ENCODE measurements around the gene SIGLECL1. TPM values are rescaled to one million over a fixed set of nuclear protein-coding genes. Genes with fewer than 3 reads are reported as not detected.
A peak's percentile ranks its signal among the peaks of the same experiment; 100 is the strongest.

Gene SIGLECL1
- total RNA-seq, 1 donor from 2014 or later = not detected

DNA sequence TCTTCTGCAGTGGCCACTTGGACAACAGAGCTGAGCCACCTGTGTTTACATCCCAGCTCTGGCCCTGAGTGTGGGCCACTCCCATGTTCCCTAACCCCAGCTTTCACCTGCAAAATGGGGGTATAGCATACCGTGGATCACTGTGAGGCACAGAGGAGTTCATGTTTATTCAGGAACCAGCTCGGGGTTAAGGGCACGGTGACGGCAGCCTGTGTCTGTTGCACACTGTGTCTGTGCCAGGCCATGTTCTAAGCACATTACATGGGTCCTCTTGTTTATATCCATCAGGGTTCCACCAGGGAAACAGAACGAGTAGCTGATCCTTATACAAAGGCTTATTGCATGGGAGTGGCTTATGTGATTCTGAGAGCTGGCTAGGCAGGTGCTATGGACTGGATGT, 46.5 kb downstream of the SIGLECL1 start:
- H3K36me3 Mint-ChIP-seq = no peaks in the 10 kb centered on the region
- H3K9me3 Mint-ChIP-seq = peaks cover 3% of the 10 kb centered on the region
- TF ChIP-seq CTCF (IDR thresholded peaks at IDR 0.05; ENCODE audit: unreplicated experiment) = no peak
- no peak overlapping the region for H3K27ac Mint-ChIP-seq
- H3K27me3 Mint-ChIP-seq (ENCODE audit: low read depth) = peaks cover 45% of the 10 kb centered on the region
- DNase-seq (ENCODE audit: low spot score in 2 of 2, unreplicated experiment in 2 of 2) = no peak
- no peak overlapping the region for H3K4me3 Mint-ChIP-seq
- H3K4me1 Mint-ChIP-seq = peaks cover 6% of the 10 kb centered on the region

DNA sequence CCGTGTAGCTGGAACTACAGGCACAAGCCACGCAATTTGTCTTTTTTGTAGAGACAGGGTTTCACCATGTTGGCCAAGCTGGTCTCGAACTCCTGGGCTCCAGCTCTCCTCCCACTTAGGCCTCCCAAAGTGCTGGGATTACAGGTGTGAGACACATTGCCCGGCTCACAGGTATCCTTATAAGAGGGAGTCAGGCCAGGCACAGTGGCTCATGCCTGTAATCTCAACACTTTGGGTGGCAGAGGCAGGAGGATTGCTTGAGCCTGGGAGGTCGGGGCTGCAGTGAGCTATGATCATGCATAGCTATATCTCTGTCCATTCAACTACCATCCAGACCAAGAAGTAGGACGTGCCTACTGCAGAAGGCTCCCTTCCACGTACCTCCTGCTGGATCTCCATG, 50.4 kb downstream of the SIGLECL1 start:
- TF ChIP-seq CTCF (IDR thresholded peaks at IDR 0.05; ENCODE audit: unreplicated experiment) = no peak
- Mint-ChIP-seq H3K4me3 (no peak overlapping the region), H3K36me3 (no peaks in the 10 kb centered on the region), H3K27me3 (ENCODE audit: low read depth) (peaks cover 12% of the 10 kb centered on the region), H3K4me1 (no peaks in the 10 kb centered on the region), H3K9me3 (peaks cover 21% of the 10 kb centered on the region), H3K27ac (no peak overlapping the region)
- DNase-seq (ENCODE audit: low spot score in 2 of 2, unreplicated experiment in 2 of 2) = no peak

- no peaks in the 10 kb centered on the region for H3K36me3 Mint-ChIP-seq
- no peak overlapping the region for H3K27ac Mint-ChIP-seq
- H3K27me3 Mint-ChIP-seq (ENCODE audit: low read depth) = peaks cover 22% of the 10 kb centered on the region
- peaks cover 6% of the 10 kb centered on the region for H3K4me1 Mint-ChIP-seq
- peaks cover 35% of the 10 kb centered on the region for H3K9me3 Mint-ChIP-seq
- TF ChIP-seq CTCF (IDR thresholded peaks at IDR 0.05; ENCODE audit: unreplicated experiment) = no peak
- no peak overlapping the region for H3K4me3 Mint-ChIP-seq
- DNase-seq (ENCODE audit: low spot score in 2 of 2, unreplicated experiment in 2 of 2) = no peak
Observed at GRCh38 chr19:51305479-51305878, 54.6 kb downstream of the SIGLECL1 start.

- Mint-ChIP-seq H3K27ac (peak within 1 kb of the TSS; percentile 59), H3K4me1 (peaks cover 14% of the 10 kb centered on the region), H3K4me3 (peak within 1 kb of the TSS; percentile 68), H3K9me3 (peaks cover 22% of the 10 kb centered on the region), H3K36me3 (peaks cover 4% of the 10 kb centered on the region), H3K27me3 (ENCODE audit: low read depth) (peaks cover 53% of the 10 kb centered on the region)
- no peak for DNase-seq (ENCODE audit: low spot score in 2 of 2, unreplicated experiment in 2 of 2)
- no peak for TF ChIP-seq CTCF (IDR thresholded peaks at IDR 0.05; ENCODE audit: unreplicated experiment)
Observed at GRCh38 chr19:51311351-51312257, 60.7 kb downstream of the SIGLECL1 start, which contains the start of gene IGLON5. IGLON5 (plus strand) TSS chr19:51311644; CDS start chr19:51311848, 204 bp downstream.

GRCh38 chr19:51316688-51317087, 65.8 kb downstream of the SIGLECL1 start:
- Mint-ChIP-seq H3K4me1 (peaks cover 21% of the 10 kb centered on the region), H3K36me3 (peaks cover 4% of the 10 kb centered on the region), H3K27ac (no peak overlapping the region), H3K4me3 (no peak overlapping the region), H3K9me3 (peaks cover 11% of the 10 kb centered on the region), H3K27me3 (ENCODE audit: low read depth) (peaks cover 31% of the 10 kb centered on the region)
- no peak for DNase-seq (ENCODE audit: low spot score in 2 of 2, unreplicated experiment in 2 of 2)
- no peak for TF ChIP-seq CTCF (IDR thresholded peaks at IDR 0.05; ENCODE audit: unreplicated experiment)

All from mesothelial cell of epicardium (in vitro differentiated cells).